ENCODE data around the gene CDC42EP1.

CDC42EP1 gene

GRCh38 chr22:37542959-37543358, 17.3 kb upstream of the CDC42EP1 start:
- H3K9me3 ChIP-seq = no peaks in the 10 kb centered on the region
- intact Hi-C loops (cut with DNase I; ENCODE audit: low total_unique reads) = no loop called here
- no peaks in the 10 kb centered on the region for H3K36me3 ChIP-seq
- no peak overlapping the region for H3K4me3 ChIP-seq
- TF ChIP-seq CTCF (IDR thresholded peaks at IDR 0.05) = no peak
- no peaks in the 10 kb centered on the region for H3K27me3 ChIP-seq
- H3K4me1 ChIP-seq = peaks cover 0 to 53% (median 34%) of the 10 kb centered on the region in 4 donors
- DNase-seq = no peak
- no peak overlapping the region for H3K27ac ChIP-seq

- intact Hi-C loops (cut with DNase I; ENCODE audit: low total_unique reads) = no loop called here
Observed at GRCh38 chr22:37544955-37545702, 15.2 kb upstream of the CDC42EP1 start.

DNA sequence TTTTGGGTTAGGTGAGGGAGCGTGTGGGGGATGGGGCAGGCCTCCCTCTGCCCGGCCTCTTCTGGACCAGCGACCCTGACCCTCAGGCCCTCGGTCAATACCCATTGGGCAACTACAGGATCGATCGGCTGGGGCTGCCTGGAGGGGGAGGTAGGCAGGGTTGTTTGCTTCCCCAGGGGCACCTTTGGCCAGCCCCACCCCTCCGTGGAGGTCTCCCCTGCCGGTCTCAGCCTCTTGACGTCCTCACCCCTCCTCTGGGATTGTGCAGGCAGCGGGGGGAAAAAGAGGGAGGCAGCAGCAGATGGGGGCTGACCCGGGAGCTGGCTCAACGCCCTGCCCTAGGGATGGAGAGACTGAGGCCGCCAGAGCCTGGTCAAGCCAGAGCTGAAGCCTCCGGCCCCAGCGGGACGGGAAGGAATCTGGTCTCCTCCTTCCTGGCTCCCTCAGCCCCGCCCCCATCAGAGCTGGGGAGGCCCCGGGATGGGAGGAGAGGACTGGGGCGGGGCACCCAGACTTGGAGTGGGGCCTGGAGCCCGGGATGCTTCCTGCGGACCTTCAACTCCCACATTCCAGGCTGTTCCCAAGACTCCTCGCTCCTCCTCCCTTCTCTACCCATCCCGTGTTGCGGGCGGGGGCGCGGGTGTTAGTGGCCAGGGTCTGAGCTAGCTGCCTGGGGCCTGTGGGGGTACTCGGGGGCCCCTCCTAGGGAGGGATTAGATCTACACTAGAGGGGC, 14.4 kb upstream of the CDC42EP1 start:
- H3K27me3 ChIP-seq = no peaks in the 10 kb centered on the region
- peaks cover 6 to 71% (median 60%) of the 10 kb centered on the region in 4 donors for H3K4me1 ChIP-seq
- H3K27ac ChIP-seq = peak overlapping the region; percentile 94 to 97
- intact Hi-C loops (cut with DNase I; ENCODE audit: low total_unique reads) = loop anchor here (2.0 kb wide), 1 partner anchor 15 kb away; the partner anchor contains the start of gene CDC42EP1
- H3K9me3 ChIP-seq = no peaks in the 10 kb centered on the region
- DNase-seq = peak; percentile 94 to 98
- no peak for TF ChIP-seq CTCF (IDR thresholded peaks at IDR 0.05)
- no peaks in the 10 kb centered on the region for H3K36me3 ChIP-seq
- H3K4me3 ChIP-seq = peak overlapping the region; percentile 7 to 37

More at GRCh38 chr22:37544955-37545702, 15.2 kb upstream of the CDC42EP1 start:
- H3K36me3 ChIP-seq = no peaks in the 10 kb centered on the region
- H3K27me3 ChIP-seq = no peaks in the 10 kb centered on the region
- peak overlapping the region; percentile 7 to 37 for H3K4me3 ChIP-seq
- DNase-seq = peak; percentile 69 to 87
- no peaks in the 10 kb centered on the region for H3K9me3 ChIP-seq
- H3K4me1 ChIP-seq = peaks cover 6 to 65% (median 53%) of the 10 kb centered on the region in 4 donors
- peak; percentile 64 to 69 for TF ChIP-seq CTCF (IDR thresholded peaks at IDR 0.05)
- H3K27ac ChIP-seq = peak overlapping the region; percentile 94 to 97

- Histone ChIP-seq H3K4me3 (peak overlapping the region in 1 of 2 donors; percentile 37), H3K27ac (peak overlapping the region; percentile 94 to 97), H3K4me1 (peaks cover 6 to 72% (median 67%) of the 10 kb centered on the region in 4 donors), H3K9me3 (no peaks in the 10 kb centered on the region), H3K27me3 (no peaks in the 10 kb centered on the region), H3K36me3 (no peaks in the 10 kb centered on the region)
- peak; percentile 67 to 93 for DNase-seq
- peak in 1 of 2 experiments; percentile 5 for TF ChIP-seq CTCF (IDR thresholded peaks at IDR 0.05)
- intact Hi-C loops (cut with DNase I; ENCODE audit: low total_unique reads) = loop anchor here (2.0 kb wide), 1 partner anchor 14 kb away; the partner anchor contains the start of gene CDC42EP1
Observed at GRCh38 chr22:37546437-37547250, 13.6 kb upstream of the CDC42EP1 start.

GRCh38 chr22:37547251-37547741, 13.0 kb upstream of the CDC42EP1 start:
- Histone ChIP-seq H3K36me3 (no peaks in the 10 kb centered on the region), H3K4me1 (peaks cover 9 to 76% (median 72%) of the 10 kb centered on the region in 4 donors), H3K27me3 (no peaks in the 10 kb centered on the region), H3K4me3 (no peak overlapping the region), H3K27ac (peak overlapping the region; percentile 94 to 97), H3K9me3 (no peaks in the 10 kb centered on the region)
- DNase-seq = no peak
- no peak for TF ChIP-seq CTCF (IDR thresholded peaks at IDR 0.05)
- intact Hi-C loops (cut with DNase I; ENCODE audit: low total_unique reads) = loop anchor here (2.0 kb wide), 1 partner anchor 14 kb away; the partner anchor contains the start of gene CDC42EP1

All from tibial artery (tissue), 4 donors.